SKM-1 treated with dmso at 0.1 percent for 144 hours (cell line): ENCODE measurements around the gene PHF21A.

Experiments
- DNase-seq: peaks from one replicate; lab custom pipeline; 2025; ENCODE audit not compliant: unreplicated experiment; lab: John Stamatoyannopoulos, UW

The PHF21A gene

DNA sequence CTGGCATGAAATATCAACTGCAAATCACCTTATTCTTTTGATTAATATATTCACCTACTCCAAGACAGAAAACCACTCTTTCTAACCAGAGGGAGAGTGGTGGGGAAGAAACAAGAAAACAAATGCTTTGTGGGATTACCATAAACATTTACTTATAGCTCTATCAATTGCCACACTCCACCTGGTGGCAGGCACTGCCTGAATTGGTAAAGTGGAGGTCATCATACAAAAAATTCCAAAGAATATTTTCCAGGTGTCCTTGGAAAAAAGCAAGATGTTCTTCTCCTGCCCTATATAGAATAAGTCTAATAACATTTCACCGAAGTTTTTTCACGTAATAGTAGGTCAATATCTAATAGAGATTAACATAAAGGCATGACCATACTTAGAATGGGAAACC is 45.3 kb downstream of the PHF21A start:
- DNase-seq = no peak

GRCh38 chr11:46075168-46075567 is 46.1 kb downstream of the PHF21A start:
- no peak for DNase-seq

DNA sequence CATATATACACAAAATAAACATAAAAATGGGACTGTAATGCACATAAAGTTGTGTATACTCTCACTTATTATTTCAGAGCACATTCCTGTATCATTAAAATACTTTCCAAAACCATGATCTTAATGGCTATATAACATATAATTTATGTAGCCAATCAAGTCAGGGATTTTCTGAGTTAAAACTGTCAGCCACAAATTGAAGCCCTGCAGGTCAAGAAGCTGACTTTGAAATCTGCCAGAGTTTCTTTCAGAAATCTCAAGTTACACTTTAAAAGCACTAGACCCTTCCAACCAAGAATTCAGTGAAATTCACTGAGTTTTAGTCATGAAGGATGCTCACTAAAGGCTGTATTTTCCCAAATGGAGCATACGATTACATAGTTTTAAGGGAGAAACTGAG is 47.6 kb downstream of the PHF21A start:
- no peak for DNase-seq

GRCh38 chr11:46072172-46072964 is 48.9 kb downstream of the PHF21A start:
- no peak for DNase-seq

GRCh38 chr11:46071091-46071490 is 50.2 kb downstream of the PHF21A start:
- DNase-seq = no peak

DNA sequence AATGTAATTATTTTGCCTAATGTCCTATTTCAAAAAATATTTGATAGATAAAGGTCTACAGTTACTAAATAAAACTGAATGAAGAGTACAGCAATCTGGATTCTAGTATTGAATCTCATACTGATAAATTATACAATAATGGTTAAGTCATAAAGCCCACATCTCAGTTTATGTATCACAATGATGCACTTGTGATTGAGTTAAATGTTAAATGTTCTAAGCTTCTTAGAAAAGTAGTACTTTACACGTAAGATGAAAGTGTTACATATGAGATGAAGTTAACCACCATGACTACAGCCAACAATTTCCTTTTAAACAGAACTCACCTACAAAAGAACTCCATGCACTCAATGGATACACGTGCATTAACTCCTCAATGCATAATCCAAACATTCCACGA is 51.7 kb downstream of the PHF21A start:
- DNase-seq = no peak

DNA sequence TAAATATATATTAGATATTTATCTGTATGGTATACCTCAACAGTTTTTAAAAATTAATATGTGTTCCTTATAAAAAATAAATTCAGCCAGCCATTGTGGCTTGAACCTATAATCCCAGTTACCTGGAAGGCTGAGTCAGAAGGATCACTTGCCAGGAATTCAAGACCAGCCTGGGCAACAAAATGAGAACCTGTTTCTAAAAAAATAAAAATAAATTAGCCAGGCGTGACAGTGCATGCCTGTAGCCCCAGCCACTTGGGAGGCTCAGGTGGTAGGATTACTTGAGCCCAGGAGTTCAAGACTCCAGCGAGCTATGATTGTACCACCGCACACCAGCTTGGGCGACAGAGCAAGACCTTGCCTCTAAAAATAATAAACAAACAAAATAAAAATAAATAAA is 54.9 kb downstream of the PHF21A start:
- no peak for DNase-seq

DNA sequence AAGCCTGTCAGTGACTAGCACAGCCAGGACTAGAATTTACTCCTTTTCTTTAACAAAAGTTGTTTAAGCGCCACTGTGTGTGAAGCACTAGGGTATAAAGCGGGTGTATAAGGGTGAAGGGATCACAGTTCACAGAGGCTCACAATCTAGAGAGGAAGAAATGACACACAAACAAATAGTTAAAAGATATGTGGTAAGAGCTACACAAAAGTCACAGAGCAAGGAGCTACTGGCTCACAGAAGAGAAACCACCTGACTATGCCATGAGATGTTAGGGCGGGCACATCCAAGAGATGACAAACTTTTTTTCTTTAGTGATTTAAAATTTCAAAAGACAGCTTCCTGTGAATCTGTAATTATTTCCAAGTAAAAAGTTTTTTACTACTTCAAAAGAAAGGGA is 55.6 kb downstream of the PHF21A start:
- DNase-seq = no peak

- no peak for DNase-seq
These were observed 57.0 kb downstream of the PHF21A start for GRCh38 chr11:46064221-46064620.

- DNase-seq = no peak
These were observed 58.1 kb downstream of the PHF21A start for GRCh38 chr11:46063138-46063537.

DNA sequence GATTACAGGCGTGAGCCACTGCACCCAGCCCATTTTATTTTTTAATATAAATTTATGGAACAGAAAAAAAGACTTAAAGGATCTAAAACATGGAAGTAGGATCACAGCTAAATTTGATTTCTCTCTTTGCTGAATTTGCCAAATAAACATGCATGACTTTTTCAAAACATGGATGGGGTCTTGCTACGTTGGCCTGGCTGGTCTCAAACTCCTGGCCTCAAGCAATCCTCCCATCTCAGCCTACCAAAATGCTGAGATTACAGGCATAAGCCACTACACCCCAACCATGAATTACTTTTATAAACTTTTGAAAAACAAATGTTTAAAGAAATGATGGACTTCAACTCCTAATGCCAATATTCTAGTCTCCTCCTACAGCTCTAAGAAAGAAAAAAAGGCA is 61.2 kb downstream of the PHF21A start:
- DNase-seq = no peak

GRCh38 chr11:46057489-46057888 is 63.8 kb downstream of the PHF21A start:
- no peak for DNase-seq

- no peak for DNase-seq
These were observed 65.9 kb downstream of the PHF21A start for GRCh38 chr11:46055371-46055770.

- no peak for DNase-seq
These were observed 70.2 kb downstream of the PHF21A start for GRCh38 chr11:46051102-46051501.

- DNase-seq = no peak
These were observed 70.6 kb downstream of the PHF21A start for GRCh38 chr11:46050662-46051061.

DNA sequence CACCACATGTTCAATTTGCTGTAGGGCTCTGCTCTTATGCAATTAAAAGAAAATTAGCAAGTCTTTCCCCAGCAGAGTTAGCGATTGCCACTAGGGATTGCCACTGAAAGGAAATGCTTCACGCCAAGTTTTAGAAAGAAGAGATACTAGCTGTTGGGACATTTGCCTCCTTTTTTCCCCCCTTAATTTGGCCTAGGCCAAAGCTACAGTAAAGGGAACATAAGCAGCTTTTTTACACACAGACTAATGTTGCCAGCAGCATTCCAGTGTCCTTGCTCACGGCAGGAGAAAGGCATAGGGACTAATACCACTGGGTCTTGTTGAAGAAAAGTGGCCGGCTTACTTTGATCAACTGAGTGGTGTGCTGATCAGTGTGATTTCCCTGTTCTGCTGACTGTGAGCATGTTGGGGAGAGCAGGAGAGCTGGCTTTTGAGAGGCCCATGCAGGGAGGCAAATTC is 71.2 kb downstream of the PHF21A start:
- no peak for DNase-seq

DNA sequence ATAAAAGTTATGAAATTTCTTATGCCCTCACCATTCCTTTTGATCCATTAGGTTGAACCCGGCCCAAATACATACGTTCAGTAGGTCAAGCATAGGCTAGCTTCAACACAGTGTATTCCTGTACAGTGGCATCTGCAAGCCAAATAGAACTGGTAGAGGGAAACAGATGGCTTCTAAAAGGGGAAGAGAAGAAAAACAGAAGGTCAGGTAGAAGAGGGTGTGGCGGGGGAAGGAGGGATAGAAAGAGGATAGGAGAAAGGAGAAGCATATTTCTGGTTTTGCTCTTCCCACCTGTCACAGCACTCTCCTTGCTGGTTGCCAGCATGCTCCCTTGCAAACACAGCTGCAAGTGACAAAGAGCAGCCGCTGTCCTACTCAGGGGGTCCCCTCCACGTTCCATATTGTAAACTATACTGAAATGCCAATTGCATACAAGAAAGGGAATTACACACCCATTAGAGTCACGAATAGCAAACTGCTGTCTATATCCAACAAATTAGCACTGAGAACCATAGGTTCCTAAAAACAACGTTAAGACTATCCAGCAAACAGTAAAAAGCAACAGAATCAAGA is 71.8 kb downstream of the PHF21A start:
- no peak for DNase-seq

DNA sequence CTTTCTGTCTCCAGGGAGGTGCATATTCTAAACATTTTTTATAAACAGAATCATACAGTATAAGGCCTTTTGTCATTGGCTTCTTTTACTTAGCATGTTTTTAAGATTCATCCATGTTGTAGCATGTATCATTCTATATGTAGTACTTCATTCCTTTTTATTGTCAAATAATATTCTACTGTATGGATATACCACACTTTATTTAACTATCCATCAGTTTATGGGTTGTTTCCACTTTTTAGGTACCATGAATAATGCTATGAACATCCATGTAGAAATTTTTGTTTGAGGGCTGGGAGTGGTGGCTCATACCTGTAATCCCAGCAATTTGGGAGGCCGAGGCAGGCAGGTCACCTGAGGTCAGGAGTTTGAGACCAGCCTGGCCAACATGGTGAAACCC is 73.1 kb downstream of the PHF21A start:
- DNase-seq = no peak

DNA sequence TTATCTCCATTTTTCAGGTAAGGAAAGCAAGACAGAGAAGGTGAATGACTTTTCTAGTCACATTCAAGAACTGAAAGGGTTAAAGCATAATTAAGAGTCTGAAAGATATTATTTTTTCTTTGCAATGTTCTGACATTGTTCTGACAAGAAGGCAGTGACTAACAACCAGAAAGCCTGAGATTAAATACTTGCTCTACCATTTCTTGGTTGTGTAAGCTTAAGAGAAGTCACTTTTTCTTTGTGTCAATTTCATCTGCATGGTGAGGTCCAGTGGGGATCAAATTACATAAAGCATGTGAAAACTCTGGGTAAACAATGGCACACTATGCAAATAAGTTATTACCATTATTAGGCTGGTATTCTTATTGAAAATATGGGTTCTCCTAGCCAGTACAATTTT is 73.7 kb downstream of the PHF21A start:
- DNase-seq = no peak

GRCh38 chr11:46045811-46046210 is 75.4 kb downstream of the PHF21A start:
- no peak for DNase-seq

DNA sequence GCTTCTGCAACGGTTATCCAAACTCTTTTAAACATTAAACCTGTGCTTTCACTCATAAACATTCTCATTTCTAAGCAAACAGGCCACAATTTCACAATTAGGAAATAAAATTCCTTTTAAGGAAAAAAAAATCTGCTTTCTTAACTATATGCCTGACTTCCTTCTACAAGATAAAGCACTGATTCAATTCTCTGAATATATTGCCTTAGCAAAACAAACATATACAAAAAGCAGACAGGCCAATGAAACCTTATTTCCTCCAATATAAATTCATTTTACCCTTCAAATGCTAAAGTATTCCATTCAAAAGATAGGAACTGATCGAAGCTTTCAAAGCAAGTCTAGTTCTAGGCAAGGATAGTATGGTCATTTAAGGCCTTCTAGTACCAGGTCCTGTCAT is 76.7 kb downstream of the PHF21A start:
- DNase-seq = no peak

DNA sequence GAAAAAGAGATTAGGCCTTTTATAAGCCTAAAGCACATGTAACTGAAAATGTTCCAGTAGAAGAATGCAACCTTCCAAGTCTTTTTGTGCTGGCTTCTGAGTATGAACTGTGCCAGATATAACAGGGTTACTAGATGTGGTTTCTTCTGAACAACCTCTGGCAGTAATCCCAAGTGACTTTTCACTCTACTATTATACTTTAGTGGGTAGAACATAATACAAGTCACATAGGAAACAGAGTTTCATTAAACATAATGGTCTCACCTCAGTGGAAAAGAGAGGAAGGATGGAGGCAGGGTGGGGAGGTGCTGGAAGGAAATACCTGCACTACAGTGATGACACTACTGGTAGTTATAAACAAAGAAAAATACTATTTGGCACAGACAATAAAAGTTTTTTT is 81.3 kb downstream of the PHF21A start:
- DNase-seq = no peak

DNA sequence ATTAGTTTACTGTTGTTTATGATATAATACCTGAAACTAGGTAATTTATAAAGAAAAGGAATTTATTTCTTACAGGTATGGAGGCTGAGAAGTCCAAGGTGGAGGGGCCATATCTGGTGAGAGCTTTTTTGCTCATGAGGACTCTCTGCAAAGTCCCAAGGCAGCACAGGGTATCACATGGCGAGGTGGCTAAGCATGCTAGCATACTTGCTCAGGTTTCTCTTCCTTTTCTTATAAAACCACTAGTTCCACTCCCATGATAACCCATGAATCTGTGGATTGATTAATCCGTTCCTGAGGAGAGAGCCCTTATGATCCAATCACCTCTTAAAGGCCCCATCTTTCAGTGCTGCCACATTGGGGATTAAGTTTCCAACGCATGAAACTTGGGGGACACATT is 82.7 kb downstream of the PHF21A start:
- no peak for DNase-seq
